Stimulated activated CD8-positive, alpha-beta memory T cell treated with anti-CD3 and anti-CD28 coated beads, Interleukin-7, amount 100 ng/mL, for 4 hours (primary cell): ENCODE results near the gene GPC5.

Source experiments
- DNase-seq, 2 donors: peaks; one replicate each; pipeline ENCODE4 v3.0.0-alpha.2; 2020; ENCODE audit warnings: low read depth in 2 of 2

Gene GPC5

GRCh38 chr13:92150606-92151005, 752.2 kb downstream of the GPC5 start:
- no peak for DNase-seq

GRCh38 chr13:92158346-92158745, 759.9 kb downstream of the GPC5 start:
- DNase-seq, result no peak

GRCh38 chr13:92164822-92165221, 766.4 kb downstream of the GPC5 start:
- DNase-seq, result no peak

GRCh38 chr13:92172191-92172590, 773.8 kb downstream of the GPC5 start:
- no peak for DNase-seq

- DNase-seq, result no peak
Measured at GRCh38 chr13:92173254-92173653, 774.8 kb downstream of the GPC5 start.

GRCh38 chr13:92175330-92175729, 776.9 kb downstream of the GPC5 start:
- no peak for DNase-seq

GRCh38 chr13:92177966-92178365, 779.5 kb downstream of the GPC5 start:
- no peak for DNase-seq

GRCh38 chr13:92179223-92179622, 780.8 kb downstream of the GPC5 start:
- no peak for DNase-seq

- DNase-seq, result no peak
Measured at GRCh38 chr13:92187378-92187989, 789.1 kb downstream of the GPC5 start.

GRCh38 chr13:92188574-92188973, 790.2 kb downstream of the GPC5 start:
- DNase-seq, result no peak

- DNase-seq, result no peak
Measured at GRCh38 chr13:92196591-92197256, 798.3 kb downstream of the GPC5 start.

GRCh38 chr13:92197669-92198068, 799.2 kb downstream of the GPC5 start:
- no peak for DNase-seq

GRCh38 chr13:92218615-92219014, 820.2 kb downstream of the GPC5 start:
- DNase-seq, result no peak

- DNase-seq, result no peak
Measured at GRCh38 chr13:92221916-92222315, 823.5 kb downstream of the GPC5 start.

GRCh38 chr13:92224052-92224821, 825.8 kb downstream of the GPC5 start:
- no peak for DNase-seq

- DNase-seq, result no peak
Measured at GRCh38 chr13:92224825-92225224, 826.4 kb downstream of the GPC5 start.

GRCh38 chr13:92225861-92226260, 827.4 kb downstream of the GPC5 start:
- no peak for DNase-seq

- DNase-seq, result no peak
Measured at GRCh38 chr13:92232871-92233270, 834.5 kb downstream of the GPC5 start.

- no peak for DNase-seq
Measured at GRCh38 chr13:92251671-92252210, 853.3 kb downstream of the GPC5 start.

GRCh38 chr13:92255526-92255925, 857.1 kb downstream of the GPC5 start:
- DNase-seq, result no peak

GRCh38 chr13:92256211-92256610, 857.8 kb downstream of the GPC5 start:
- DNase-seq, result no peak

- no peak for DNase-seq
Measured at GRCh38 chr13:92259046-92259445, 860.6 kb downstream of the GPC5 start.

- no peak for DNase-seq
Measured at GRCh38 chr13:92259523-92259922, 861.1 kb downstream of the GPC5 start.
